Mesendoderm (in vitro differentiated cells): ENCODE data around the gene USP47.

Experiments used
- DNase-seq: peaks from one replicate; pipeline ENCODE4 v3.0.0; 2013
- H2AK5ac ChIP-seq: 2 replicates; pipeline ENCODE4 v1.6.1; 2013; ENCODE audit warnings: low read length, inconsistent platforms
- H2BK120ac ChIP-seq: 2 replicates; pipeline ENCODE4 v1.6.1; 2013; ENCODE audit warnings: low read depth, mild to moderate bottlenecking, low read length, moderate library complexity, mixed read lengths
- H2BK15ac ChIP-seq: replicated peaks from 2 replicates; pipeline ENCODE4 v1.6.1; 2013; ENCODE audit warnings: low read depth, mild to moderate bottlenecking, moderate library complexity
- H2BK5ac ChIP-seq: 2 replicates; pipeline ENCODE4 v1.6.1; 2013; ENCODE audit warnings: low read length, inconsistent platforms
- H3K18ac ChIP-seq: 2 replicates; pipeline ENCODE4 v1.6.1; 2013; ENCODE audit warnings: mild to moderate bottlenecking, low read length, mixed read lengths
- H3K23ac ChIP-seq: one replicate; pipeline ENCODE4 v1.6.1; 2013; ENCODE audit warnings: low read length
- H3K27ac ChIP-seq: 2 replicates; pipeline ENCODE4 v1.5.1; 2013; ENCODE audit warnings: low read depth, mild to moderate bottlenecking, inconsistent platforms, low read length, moderate library complexity
- H3K27me3 ChIP-seq: 2 replicates; pipeline ENCODE4 v1.6.1; 2013; ENCODE audit warnings: low read length, control low read depth, mild to moderate bottlenecking, inconsistent platforms; ENCODE audit not compliant: insufficient read depth, poor library complexity
- H3K36me3 ChIP-seq: 2 replicates; pipeline ENCODE4 v1.6.1; 2013; ENCODE audit warnings: low read length, inconsistent platforms; ENCODE audit not compliant: control insufficient read depth, insufficient read depth
- H3K4ac ChIP-seq: one replicate; pipeline ENCODE4 v1.6.1; 2013; ENCODE audit warnings: low read depth, mild to moderate bottlenecking, low read length, moderate library complexity
- H3K4me1 ChIP-seq: 2 replicates; pipeline ENCODE4 v1.6.1; 2013; ENCODE audit warnings: low read depth, low read length, inconsistent platforms; ENCODE audit not compliant: control insufficient read depth
- H3K4me2 ChIP-seq: 2 replicates; pipeline ENCODE4 v1.6.1; 2013; ENCODE audit warnings: low read length
- H3K4me3 ChIP-seq: 2 replicates; pipeline ENCODE4 v1.5.1; 2013; ENCODE audit warnings: mild to moderate bottlenecking, low read length
- H3K56ac ChIP-seq: one replicate; pipeline ENCODE4 v1.6.1; 2013; ENCODE audit warnings: low read length
- H3K79me1 ChIP-seq: 2 replicates; pipeline ENCODE4 v1.6.1; 2013; ENCODE audit warnings: low read length, inconsistent platforms
- H3K79me2 ChIP-seq: 2 replicates; pipeline ENCODE4 v1.6.1; 2013; ENCODE audit warnings: mild to moderate bottlenecking, low read length; ENCODE audit not compliant: control insufficient read depth, insufficient read depth
- H3K9ac ChIP-seq: 2 replicates; pipeline ENCODE4 v1.6.1; 2013; ENCODE audit warnings: low read length, inconsistent platforms
- H4K5ac ChIP-seq: one replicate; pipeline ENCODE4 v1.6.1; 2013; ENCODE audit warnings: low read length
- H4K8ac ChIP-seq: one replicate; pipeline ENCODE4 v1.6.1; 2013; ENCODE audit warnings: low read depth, mild to moderate bottlenecking, control low read depth, low read length, moderate library complexity
- WGBS: extraction: QIAGEN DNeasy Blood & Tissue Kit; methylation state at CpG from one replicate; pipeline ENCODE4 v1.1.7; 2013; ENCODE audit warnings: low lambda C conversion rate, missing lambda C conversion rate; ENCODE audit not compliant: insufficient coverage; ENCODE audit errors: extremely low coverage; 5-methylcytosine and 5-hydroxymethylcytosine counted together

Gene USP47

DNA sequence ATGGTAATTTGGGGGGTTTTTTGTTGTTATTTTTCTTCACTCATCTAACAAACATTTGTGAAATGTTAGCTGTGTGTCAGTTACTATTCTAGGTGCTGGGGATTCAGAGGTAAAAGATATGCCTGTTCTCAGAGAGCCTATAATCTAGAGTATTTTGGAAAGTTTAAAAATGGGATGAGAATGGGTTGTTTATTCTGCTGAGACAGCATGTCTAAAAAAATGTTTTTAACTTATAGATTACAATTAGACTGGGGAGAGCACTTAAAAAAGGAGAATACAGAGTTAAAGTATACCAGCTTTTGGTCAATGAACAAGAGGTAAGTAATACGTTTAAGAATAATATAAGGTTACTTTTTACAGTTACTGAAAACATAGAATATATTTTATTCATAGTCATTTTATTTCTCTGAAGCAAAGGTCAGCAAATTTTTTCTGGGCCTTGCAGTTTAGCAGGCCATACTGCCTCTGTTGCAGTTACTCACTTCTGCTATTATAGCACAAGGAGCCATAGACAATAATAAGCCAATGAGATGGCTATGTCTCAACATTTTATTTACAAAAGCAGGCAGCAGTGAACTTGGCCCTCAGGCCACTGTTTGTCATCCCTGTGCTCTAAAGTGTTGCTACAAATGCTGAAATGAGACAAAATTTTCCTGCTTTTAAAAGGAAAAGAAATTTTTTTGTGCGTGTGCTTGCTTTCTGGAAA, 106.6 kb downstream of the USP47 start:
- H3K4me2 ChIP-seq = no peak overlapping the region
- H2BK5ac ChIP-seq = no peak overlapping the region
- H3K79me1 ChIP-seq = no peaks in the 10 kb centered on the region
- H3K56ac ChIP-seq = no peak overlapping the region
- H3K27ac ChIP-seq = no peak overlapping the region
- H3K9ac ChIP-seq = no peak overlapping the region
- no peak overlapping the region for H3K4me3 ChIP-seq
- DNase-seq = no peak
- no peak overlapping the region for H2BK120ac ChIP-seq
- H3K27me3 ChIP-seq = no peaks in the 10 kb centered on the region
- H4K5ac ChIP-seq = no peak overlapping the region
- no peak overlapping the region for H2AK5ac ChIP-seq
- no peak overlapping the region for H3K4ac ChIP-seq
- H3K4me1 ChIP-seq = no peaks in the 10 kb centered on the region
- no peaks in the 10 kb centered on the region for H3K36me3 ChIP-seq
- no peaks in the 10 kb centered on the region for H3K79me2 ChIP-seq
- no peak overlapping the region for H3K18ac ChIP-seq
- H2BK15ac ChIP-seq = no peak overlapping the region
- no peak overlapping the region for H4K8ac ChIP-seq
- H3K23ac ChIP-seq = no peak overlapping the region
- WGBS = no CpG with 5 or more reads among the region's 2 CpGs

DNA sequence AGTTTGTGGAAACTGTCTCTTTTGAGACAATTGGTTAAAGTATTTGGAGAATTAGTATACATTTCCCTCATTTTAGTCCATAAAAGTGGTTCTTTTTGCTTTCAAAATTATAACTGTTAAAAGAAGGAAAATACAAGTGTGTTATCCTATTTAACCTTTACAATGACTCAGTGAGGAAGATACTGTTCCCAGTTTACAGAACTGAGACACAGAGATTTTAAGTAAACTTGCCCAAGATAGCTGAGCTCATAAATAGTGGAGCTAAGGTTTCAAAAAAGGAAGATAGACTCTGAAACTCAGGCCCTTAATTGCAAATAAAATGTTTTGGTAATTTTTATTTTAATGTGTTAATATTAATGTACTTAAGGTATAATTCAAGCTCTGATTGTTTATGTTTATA, 107.7 kb downstream of the USP47 start:
- Histone ChIP-seq H3K9ac (no peak overlapping the region), H3K4ac (no peak overlapping the region), H2BK15ac (no peak overlapping the region), H3K4me3 (no peak overlapping the region), H3K4me1 (no peaks in the 10 kb centered on the region), H2AK5ac (no peak overlapping the region), H3K18ac (no peak overlapping the region), H3K36me3 (no peaks in the 10 kb centered on the region), H3K27me3 (no peaks in the 10 kb centered on the region), H3K4me2 (no peak overlapping the region), H2BK120ac (no peak overlapping the region), H2BK5ac (no peak overlapping the region), H3K23ac (no peak overlapping the region), H4K5ac (no peak overlapping the region), H3K56ac (no peak overlapping the region), H3K27ac (no peak overlapping the region), H4K8ac (no peak overlapping the region), H3K79me2 (no peaks in the 10 kb centered on the region), H3K79me1 (no peaks in the 10 kb centered on the region)
- no peak for DNase-seq

DNA sequence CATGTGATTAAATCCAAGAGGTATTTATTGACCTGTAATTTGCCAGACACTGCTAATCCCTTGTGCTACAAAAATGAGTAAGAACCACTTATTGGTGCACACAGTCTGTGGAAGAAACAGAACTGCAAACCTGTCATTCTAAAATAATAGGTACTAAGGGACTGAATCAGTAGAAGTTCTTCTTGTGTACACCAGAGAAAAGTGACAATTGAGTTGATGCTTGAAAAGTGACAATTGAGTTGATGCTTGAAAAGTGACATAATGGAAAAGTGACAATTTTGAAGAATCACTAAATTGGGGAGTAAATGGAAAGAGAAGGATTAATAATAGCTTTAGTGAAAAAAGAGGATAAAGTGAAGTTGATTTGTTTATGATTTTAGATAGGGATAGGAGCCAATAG, 110.3 kb downstream of the USP47 start:
- H3K4me2 ChIP-seq = no peak overlapping the region
- no peak overlapping the region for H3K4ac ChIP-seq
- no peak overlapping the region for H3K4me3 ChIP-seq
- H3K56ac ChIP-seq = no peak overlapping the region
- H3K4me1 ChIP-seq = no peaks in the 10 kb centered on the region
- no peak overlapping the region for H2AK5ac ChIP-seq
- H3K36me3 ChIP-seq = no peaks in the 10 kb centered on the region
- H3K79me1 ChIP-seq = no peaks in the 10 kb centered on the region
- no peak overlapping the region for H3K23ac ChIP-seq
- no peak overlapping the region for H2BK15ac ChIP-seq
- no peaks in the 10 kb centered on the region for H3K27me3 ChIP-seq
- no peaks in the 10 kb centered on the region for H3K79me2 ChIP-seq
- no peak overlapping the region for H2BK120ac ChIP-seq
- no peak for DNase-seq
- no peak overlapping the region for H4K5ac ChIP-seq
- no peak overlapping the region for H3K27ac ChIP-seq
- no peak overlapping the region for H3K18ac ChIP-seq
- H4K8ac ChIP-seq = no peak overlapping the region
- H3K9ac ChIP-seq = no peak overlapping the region
- H2BK5ac ChIP-seq = no peak overlapping the region

DNA sequence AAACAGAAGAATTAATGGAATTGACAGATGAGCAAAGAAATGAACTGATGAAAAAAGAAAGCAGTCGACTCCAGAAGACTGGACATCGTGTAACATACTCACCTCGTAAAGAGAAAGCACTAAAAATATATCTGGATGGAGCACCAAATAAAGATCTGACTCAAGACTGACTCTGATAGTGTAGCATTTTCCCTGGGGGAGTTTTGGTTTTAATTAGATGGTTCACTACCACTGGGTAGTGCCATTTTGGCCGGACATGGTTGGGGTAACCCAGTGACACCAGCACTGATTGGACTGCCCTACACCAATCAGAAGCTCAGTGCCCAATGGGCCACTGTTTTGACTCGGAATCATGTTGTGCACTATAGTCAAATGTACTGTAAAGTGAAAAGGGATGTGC, 114.2 kb downstream of the USP47 start:
- H3K23ac ChIP-seq = no peak overlapping the region
- H3K36me3 ChIP-seq = no peaks in the 10 kb centered on the region
- H3K79me2 ChIP-seq = no peaks in the 10 kb centered on the region
- no CpG with 5 or more reads among the region's 5 CpGs for WGBS
- H3K4me3 ChIP-seq = no peak overlapping the region
- no peak overlapping the region for H3K4ac ChIP-seq
- H4K5ac ChIP-seq = no peak overlapping the region
- H2BK5ac ChIP-seq = no peak overlapping the region
- H3K4me2 ChIP-seq = no peak overlapping the region
- H2BK120ac ChIP-seq = no peak overlapping the region
- no peak overlapping the region for H3K9ac ChIP-seq
- no peak overlapping the region for H3K27ac ChIP-seq
- no peak overlapping the region for H3K18ac ChIP-seq
- no peak overlapping the region for H3K56ac ChIP-seq
- H2AK5ac ChIP-seq = no peak overlapping the region
- H3K79me1 ChIP-seq = no peaks in the 10 kb centered on the region
- no peaks in the 10 kb centered on the region for H3K27me3 ChIP-seq
- no peak for DNase-seq
- H4K8ac ChIP-seq = no peak overlapping the region
- H3K4me1 ChIP-seq = no peaks in the 10 kb centered on the region
- no peak overlapping the region for H2BK15ac ChIP-seq

DNA sequence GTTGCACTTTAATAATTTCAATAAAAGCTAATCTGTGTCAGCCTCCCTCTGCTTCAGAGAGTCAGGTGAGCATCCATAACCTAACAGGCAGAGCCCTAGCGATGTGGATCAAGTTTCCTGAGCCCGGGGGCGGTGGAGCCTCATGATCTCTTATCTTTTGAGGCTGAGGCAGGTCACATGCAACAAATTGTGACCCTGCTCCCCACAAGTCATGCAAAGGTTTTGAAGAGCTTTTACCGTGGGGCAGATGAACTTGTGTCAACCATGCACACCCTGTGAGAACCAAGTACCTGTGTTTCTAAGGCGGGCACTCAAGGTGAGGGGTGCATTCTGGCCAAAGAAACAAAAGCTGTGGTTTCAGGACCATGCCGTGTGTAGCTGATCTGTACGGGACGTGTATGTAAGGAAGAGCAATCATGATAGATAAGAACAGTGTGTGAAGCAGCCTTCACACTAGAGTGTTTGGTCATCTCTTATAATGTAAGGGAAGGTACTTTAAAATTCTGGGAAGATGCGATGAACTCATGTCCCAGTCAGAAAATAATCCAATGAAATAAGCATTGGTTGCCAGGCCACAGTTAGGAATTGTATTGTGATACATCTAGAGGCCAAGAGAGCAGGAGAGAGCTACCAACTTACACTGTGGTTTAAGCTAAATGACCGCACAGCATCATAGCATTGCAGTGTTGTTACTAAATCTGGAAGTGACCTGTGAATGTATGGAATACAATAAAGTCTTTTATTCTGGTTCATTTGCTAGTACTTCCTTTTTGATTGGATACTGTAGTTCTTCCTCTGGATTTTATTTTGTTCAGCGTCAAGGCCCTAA, 116.8 kb downstream of the USP47 start:
- no peak overlapping the region for H2BK120ac ChIP-seq
- no peaks in the 10 kb centered on the region for H3K4me1 ChIP-seq
- no peak for DNase-seq
- H3K4ac ChIP-seq = no peak overlapping the region
- H3K4me3 ChIP-seq = no peak overlapping the region
- H2AK5ac ChIP-seq = no peak overlapping the region
- no peak overlapping the region for H4K8ac ChIP-seq
- H3K9ac ChIP-seq = no peak overlapping the region
- no peaks in the 10 kb centered on the region for H3K79me2 ChIP-seq
- H3K4me2 ChIP-seq = no peak overlapping the region
- no peak overlapping the region for H3K56ac ChIP-seq
- H3K36me3 ChIP-seq = no peaks in the 10 kb centered on the region
- no peaks in the 10 kb centered on the region for H3K79me1 ChIP-seq
- no CpG with 5 or more reads among the region's 11 CpGs for WGBS
- no peak overlapping the region for H2BK5ac ChIP-seq
- no peak overlapping the region for H3K18ac ChIP-seq
- no peak overlapping the region for H4K5ac ChIP-seq
- H3K27me3 ChIP-seq = no peaks in the 10 kb centered on the region
- H3K23ac ChIP-seq = no peak overlapping the region
- no peak overlapping the region for H3K27ac ChIP-seq
- H2BK15ac ChIP-seq = no peak overlapping the region

DNA sequence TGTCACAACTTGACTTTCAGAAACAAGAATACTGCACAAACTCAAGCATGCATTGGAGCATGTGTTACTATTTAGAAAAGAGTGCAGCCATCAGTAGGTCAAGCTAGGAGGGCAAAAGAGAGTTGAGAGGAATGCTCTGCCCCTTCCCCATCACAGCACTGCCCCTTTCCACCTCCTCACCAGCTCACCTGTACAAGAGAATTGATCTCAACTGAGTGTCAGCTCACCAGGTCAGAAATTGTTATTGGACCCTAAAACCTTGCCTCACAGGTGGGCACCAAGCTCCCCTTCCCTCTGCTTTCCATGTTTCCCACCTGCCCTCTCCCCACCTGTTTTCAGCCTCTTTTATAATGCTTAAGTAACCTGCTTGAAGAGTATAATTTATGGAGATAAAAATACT, 117.8 kb downstream of the USP47 start:
- Histone ChIP-seq H3K9ac (no peak overlapping the region), H3K4me1 (no peaks in the 10 kb centered on the region), H4K5ac (no peak overlapping the region), H2BK120ac (no peak overlapping the region), H2BK5ac (no peak overlapping the region), H4K8ac (no peak overlapping the region), H3K27me3 (no peaks in the 10 kb centered on the region), H3K56ac (no peak overlapping the region), H2AK5ac (no peak overlapping the region), H3K18ac (no peak overlapping the region), H3K79me2 (no peaks in the 10 kb centered on the region), H3K4me3 (no peak overlapping the region), H3K23ac (no peak overlapping the region), H3K27ac (no peak overlapping the region), H3K4ac (no peak overlapping the region), H3K36me3 (no peaks in the 10 kb centered on the region), H3K4me2 (no peak overlapping the region), H3K79me1 (no peaks in the 10 kb centered on the region), H2BK15ac (no peak overlapping the region)
- DNase-seq = no peak
